ENCODE results near the gene OLA1. TPM values are rescaled to one million over a fixed set of nuclear protein-coding genes. Genes with fewer than 3 reads are reported as not detected.

Gene OLA1
- total RNA-seq, 2 experiments from 2014 or later: 71.6 to 73.1 TPM

GRCh38 chr2:174172802-174173355 is 75.5 kb downstream of the OLA1 start:
- Mint-ChIP-seq H3K27me3 (ENCODE audit: low read depth) (no peaks in the 10 kb centered on the region), H3K36me3 (ENCODE audit: low read depth) (peaks cover 64% of the 10 kb centered on the region), H3K4me3 (no peak overlapping the region), H3K27ac (no peak overlapping the region), H3K9me3 (ENCODE audit: insufficient read depth) (peaks cover 69% of the 10 kb centered on the region), H3K4me1 (ENCODE audit: low read depth) (peaks cover 13% of the 10 kb centered on the region)
- POLR2A ChIA-PET: interaction anchor here (0.5 kb wide), 1 partner anchor 1202 kb away, joined by 3 read pairs; no protein-coding TSS in a partner anchor
- CTCF ChIA-PET: interaction anchor here (1.6 kb wide), 1 partner anchor 14 kb away, joined by 7 read pairs; no protein-coding TSS in a partner anchor
- DNase-seq (no peak), ATAC-seq (no peak)

- Mint-ChIP-seq H3K4me3 (no peak overlapping the region), H3K36me3 (ENCODE audit: low read depth) (peaks cover 65% of the 10 kb centered on the region), H3K27me3 (ENCODE audit: low read depth) (no peaks in the 10 kb centered on the region), H3K9me3 (ENCODE audit: insufficient read depth) (peaks cover 74% of the 10 kb centered on the region), H3K27ac (no peak overlapping the region), H3K4me1 (ENCODE audit: low read depth) (peaks cover 10% of the 10 kb centered on the region)
- DNase-seq (no peak), ATAC-seq (no peak)
- CTCF ChIA-PET: interaction anchor here (1.6 kb wide), 1 partner anchor 13 kb away, joined by 7 read pairs; no protein-coding TSS in a partner anchor
- POLR2A ChIA-PET: no interaction called here
Measured at GRCh38 chr2:174171686-174172445, 76.5 kb downstream of the OLA1 start.

GRCh38 chr2:174169372-174169771 is 79.0 kb downstream of the OLA1 start:
- no peaks in the 10 kb centered on the region for H3K27me3 Mint-ChIP-seq (ENCODE audit: low read depth)
- no peak overlapping the region for H3K4me3 Mint-ChIP-seq
- peaks cover 9% of the 10 kb centered on the region for H3K4me1 Mint-ChIP-seq (ENCODE audit: low read depth)
- ChIA-PET POLR2A (no interaction called here), CTCF (no interaction called here)
- DNase-seq: no peak
- H3K27ac Mint-ChIP-seq: no peak overlapping the region
- H3K9me3 Mint-ChIP-seq (ENCODE audit: insufficient read depth): peaks cover 58% of the 10 kb centered on the region
- no peak for ATAC-seq
- peaks cover 58% of the 10 kb centered on the region for H3K36me3 Mint-ChIP-seq (ENCODE audit: low read depth)

DNA sequence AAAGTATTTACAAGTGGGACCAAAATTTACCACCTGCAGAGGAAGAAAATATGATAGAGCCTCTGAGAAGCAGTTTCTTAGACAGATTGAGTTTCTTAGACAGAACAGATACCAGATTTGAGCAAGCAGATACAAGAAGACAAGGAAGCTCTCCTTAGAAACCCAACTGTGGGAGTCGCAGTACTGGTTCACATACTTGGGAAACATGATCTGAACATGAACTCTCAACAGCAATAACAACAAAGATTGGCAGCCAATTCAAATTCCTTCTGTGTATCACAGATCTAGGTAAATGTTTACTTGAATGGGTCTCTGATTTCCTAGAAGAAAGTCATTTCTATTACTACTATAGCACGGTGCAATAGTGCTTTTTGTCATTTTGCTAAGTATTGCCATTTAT is 82.1 kb downstream of the OLA1 start:
- Mint-ChIP-seq H3K27me3 (ENCODE audit: low read depth) (no peaks in the 10 kb centered on the region), H3K4me3 (no peak overlapping the region), H3K4me1 (ENCODE audit: low read depth) (no peaks in the 10 kb centered on the region), H3K36me3 (ENCODE audit: low read depth) (peaks cover 42% of the 10 kb centered on the region), H3K27ac (no peak overlapping the region), H3K9me3 (ENCODE audit: insufficient read depth) (peaks cover 36% of the 10 kb centered on the region)
- ChIA-PET POLR2A (no interaction called here), CTCF (no interaction called here)
- DNase-seq (no peak), ATAC-seq (no peak)

- no peak for DNase-seq
- Mint-ChIP-seq H3K27ac (no peak overlapping the region), H3K4me1 (ENCODE audit: low read depth) (peaks cover 7% of the 10 kb centered on the region), H3K36me3 (ENCODE audit: low read depth) (peaks cover 14% of the 10 kb centered on the region), H3K9me3 (ENCODE audit: insufficient read depth) (peaks cover 8% of the 10 kb centered on the region), H3K27me3 (ENCODE audit: low read depth) (no peaks in the 10 kb centered on the region), H3K4me3 (no peak overlapping the region)
- CTCF ChIA-PET: no interaction called here
- ATAC-seq: no peak
- POLR2A ChIA-PET: interaction anchor here (0.7 kb wide), 1 partner anchor 156 kb away, joined by 3 read pairs; no protein-coding TSS in a partner anchor
Measured at GRCh38 chr2:174161490-174161889, 86.8 kb downstream of the OLA1 start.

- peaks cover under 1% of the 10 kb centered on the region for H3K36me3 Mint-ChIP-seq (ENCODE audit: low read depth)
- no peaks in the 10 kb centered on the region for H3K9me3 Mint-ChIP-seq (ENCODE audit: insufficient read depth)
- no peaks in the 10 kb centered on the region for H3K27me3 Mint-ChIP-seq (ENCODE audit: low read depth)
- CTCF ChIA-PET: interaction anchor here (0.6 to 2.1 kb wide), 8 partner anchors 14 to 186 kb away, joined by 3 to 18 read pairs (median 5); partner anchors contain the start of gene SP9
- ATAC-seq: peak; percentile 65
- DNase-seq: peak; percentile 53
- no peak overlapping the region for H3K27ac Mint-ChIP-seq
- no peak overlapping the region for H3K4me3 Mint-ChIP-seq
- POLR2A ChIA-PET: no interaction called here
- peaks cover 7% of the 10 kb centered on the region for H3K4me1 Mint-ChIP-seq (ENCODE audit: low read depth)
Measured at GRCh38 chr2:174158003-174158402, 90.3 kb downstream of the OLA1 start.

DNA sequence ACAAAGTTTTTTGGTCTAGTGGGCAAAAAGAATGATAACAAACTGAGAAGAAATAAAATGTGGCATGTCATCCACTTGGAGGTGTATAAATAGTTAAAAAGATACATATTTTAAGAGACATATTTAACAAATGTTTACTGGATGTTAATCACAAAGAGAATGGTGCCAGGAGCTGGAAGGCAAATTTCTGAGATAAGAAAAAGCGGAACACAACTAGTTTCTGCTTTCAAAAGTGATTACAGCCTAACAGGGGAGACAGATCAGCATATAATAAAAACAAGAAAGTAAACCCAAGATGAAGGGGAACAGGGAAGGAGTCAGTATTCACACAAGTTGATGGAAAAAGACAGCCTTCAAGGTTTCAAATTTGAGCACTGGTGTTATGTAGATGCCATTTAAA is 91.3 kb downstream of the OLA1 start:
- Mint-ChIP-seq H3K9me3 (ENCODE audit: insufficient read depth) (no peaks in the 10 kb centered on the region), H3K36me3 (ENCODE audit: low read depth) (no peaks in the 10 kb centered on the region), H3K4me3 (no peak overlapping the region), H3K27me3 (ENCODE audit: low read depth) (no peaks in the 10 kb centered on the region), H3K27ac (no peak overlapping the region), H3K4me1 (ENCODE audit: low read depth) (peaks cover 11% of the 10 kb centered on the region)
- DNase-seq: no peak
- ChIA-PET CTCF (interaction anchor here (1.7 to 2.6 kb wide), 2 partner anchors 184 to 187 kb away, joined by 6 to 9 read pairs; no protein-coding TSS in a partner anchor), POLR2A (no interaction called here)
- no peak for ATAC-seq

GRCh38 chr2:174153757-174154680 is 94.3 kb downstream of the OLA1 start:
- Mint-ChIP-seq H3K9me3 (ENCODE audit: insufficient read depth) (no peaks in the 10 kb centered on the region), H3K4me3 (no peak overlapping the region), H3K27me3 (ENCODE audit: low read depth) (no peaks in the 10 kb centered on the region), H3K27ac (no peak overlapping the region), H3K36me3 (ENCODE audit: low read depth) (no peaks in the 10 kb centered on the region), H3K4me1 (ENCODE audit: low read depth) (peaks cover 11% of the 10 kb centered on the region)
- CTCF ChIA-PET: interaction anchor here (1.2 kb wide), 1 partner anchor 191 kb away, joined by 3 read pairs; no protein-coding TSS in a partner anchor
- ATAC-seq (no peak), DNase-seq (no peak)
- POLR2A ChIA-PET: interaction anchor here (0.6 kb wide), 1 partner anchor 38 kb away, joined by 3 read pairs; no protein-coding TSS in a partner anchor

- DNase-seq (no peak), ATAC-seq (no peak)
- no peaks in the 10 kb centered on the region for H3K9me3 Mint-ChIP-seq (ENCODE audit: insufficient read depth)
- no peak overlapping the region for H3K27ac Mint-ChIP-seq
- H3K4me3 Mint-ChIP-seq: no peak overlapping the region
- H3K27me3 Mint-ChIP-seq (ENCODE audit: low read depth): no peaks in the 10 kb centered on the region
- H3K36me3 Mint-ChIP-seq (ENCODE audit: low read depth): no peaks in the 10 kb centered on the region
- ChIA-PET POLR2A (interaction anchor here (0.6 kb wide), 1 partner anchor 30 kb away, joined by 3 read pairs; no protein-coding TSS in a partner anchor), CTCF (no interaction called here)
- H3K4me1 Mint-ChIP-seq (ENCODE audit: low read depth): peaks cover 4% of the 10 kb centered on the region
Measured at GRCh38 chr2:174149530-174149929, 98.8 kb downstream of the OLA1 start.

GRCh38 chr2:174148833-174149232 is 99.5 kb downstream of the OLA1 start:
- ATAC-seq: no peak
- H3K27ac Mint-ChIP-seq: no peak overlapping the region
- H3K27me3 Mint-ChIP-seq (ENCODE audit: low read depth): no peaks in the 10 kb centered on the region
- peaks cover 3% of the 10 kb centered on the region for H3K36me3 Mint-ChIP-seq (ENCODE audit: low read depth)
- no peak overlapping the region for H3K4me3 Mint-ChIP-seq
- no peak for DNase-seq
- H3K9me3 Mint-ChIP-seq (ENCODE audit: insufficient read depth): no peaks in the 10 kb centered on the region
- ChIA-PET CTCF (no interaction called here), POLR2A (interaction anchor here (0.6 kb wide), 1 partner anchor 31 kb away, joined by 3 read pairs; no protein-coding TSS in a partner anchor)
- H3K4me1 Mint-ChIP-seq (ENCODE audit: low read depth): peaks cover 4% of the 10 kb centered on the region

DNA sequence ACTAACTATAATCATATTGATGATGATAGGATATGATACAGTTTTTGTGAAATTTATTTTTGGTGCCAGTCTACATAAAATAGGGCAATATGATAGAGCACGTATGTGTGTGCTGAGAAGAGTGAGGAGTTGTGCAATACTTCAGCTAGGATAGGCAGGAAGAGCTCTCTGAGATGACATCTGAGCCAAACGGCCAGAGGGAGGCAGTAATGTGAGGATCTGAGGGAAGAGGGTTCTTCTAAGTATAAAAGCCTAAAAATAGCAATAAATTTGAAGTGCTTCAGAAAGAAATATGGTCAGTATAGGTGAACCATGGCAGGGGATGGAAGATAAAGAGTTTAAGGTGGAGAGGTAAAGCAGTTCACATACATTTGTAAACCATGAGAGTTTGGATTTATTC is 102.5 kb downstream of the OLA1 start:
- Mint-ChIP-seq H3K36me3 (ENCODE audit: low read depth) (peaks cover 7% of the 10 kb centered on the region), H3K27me3 (ENCODE audit: low read depth) (no peaks in the 10 kb centered on the region), H3K27ac (no peak overlapping the region), H3K4me1 (ENCODE audit: low read depth) (no peaks in the 10 kb centered on the region), H3K9me3 (ENCODE audit: insufficient read depth) (no peaks in the 10 kb centered on the region), H3K4me3 (no peak overlapping the region)
- CTCF ChIA-PET: interaction anchor here (0.8 kb wide), 1 partner anchor 195 kb away, joined by 4 read pairs; no protein-coding TSS in a partner anchor
- POLR2A ChIA-PET: no interaction called here
- no peak for ATAC-seq
- DNase-seq: no peak
